Stimulated activated naive CD8-positive, alpha-beta T cell treated with anti-CD3 and anti-CD28 coated beads, Interleukin-15, Interleukin-2, amounts not matched to agents 100 U/mL and 50 U/mL, for 24 hours (primary cell): ENCODE results near the gene ZNF19.

ENCODE experiments used
- ATAC-seq: fragments of 150-1000 bp; cut with Tn5 transposase; one replicate; pipeline ENCODE4 v1.10.0; 2021
- DNase-seq: peaks from one replicate; pipeline ENCODE4 v3.0.0; 2021

The ZNF19 gene

GRCh38 chr16:71490361-71490760 is 1.2 kb upstream of the ZNF19 start:
- DNase-seq (no peak), ATAC-seq (no peak)

DNA sequence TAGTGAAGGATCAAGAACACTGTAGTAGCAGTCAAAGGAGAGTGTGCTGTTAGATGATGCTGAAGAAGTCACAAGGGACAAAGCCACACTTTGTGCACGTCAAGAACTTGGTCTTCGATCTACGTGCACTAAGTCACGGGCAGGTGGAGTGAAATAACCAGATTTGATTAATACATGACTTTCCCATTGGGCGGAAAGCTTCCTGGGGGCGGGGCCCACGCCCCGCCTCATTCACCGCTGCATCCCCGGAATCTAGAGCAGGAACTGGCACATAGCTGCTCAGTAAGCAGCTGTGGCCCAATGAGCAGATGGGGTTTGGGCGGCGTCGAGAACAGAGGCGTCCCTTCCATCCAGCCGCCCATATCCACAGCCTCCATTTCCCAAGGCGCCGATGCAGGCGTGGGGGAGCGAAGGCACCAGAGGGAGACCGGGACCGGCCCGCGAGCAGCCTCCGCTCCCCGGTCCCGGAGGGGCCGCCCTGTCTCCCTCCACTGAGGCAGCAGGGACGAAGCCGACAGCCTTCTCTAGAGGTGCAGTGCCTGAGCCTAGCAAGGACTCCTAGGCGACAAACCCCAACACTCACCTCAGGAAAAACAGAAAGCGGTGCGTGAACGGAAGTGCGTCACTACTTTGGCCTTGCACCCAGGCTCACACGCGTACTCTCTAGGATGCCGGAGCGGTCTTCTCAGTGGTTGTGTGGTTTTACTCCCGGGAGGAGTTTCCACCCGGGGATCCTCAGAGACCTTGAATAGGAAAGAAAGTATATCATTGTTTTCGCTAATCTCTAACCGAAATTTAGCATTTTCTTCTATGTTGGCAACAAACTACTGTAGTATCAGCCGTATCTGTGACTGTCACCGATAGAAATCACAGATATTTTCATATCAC is 4.9 kb downstream of the ZNF19 start:
- peak; percentile 84 for DNase-seq
- ATAC-seq = peak; percentile 91

DNA sequence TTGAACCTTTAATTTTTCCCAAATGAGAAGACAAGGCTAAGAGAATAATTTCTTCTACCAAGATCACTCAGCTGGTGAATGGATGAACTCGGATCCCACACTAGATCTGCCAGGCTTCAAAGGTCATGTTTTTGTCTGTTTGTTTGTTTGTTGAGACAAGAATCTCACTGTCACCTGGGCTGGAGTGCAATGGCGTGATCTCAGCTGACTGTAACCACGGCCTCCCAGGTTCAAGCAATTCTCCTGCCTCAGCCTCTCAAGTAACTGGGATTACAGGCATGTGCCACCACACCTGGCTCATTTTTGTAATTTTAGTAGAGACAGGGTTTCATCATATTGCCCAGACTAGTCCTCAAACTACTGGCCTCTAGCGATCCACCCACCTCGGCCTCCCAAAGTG is 6.6 kb downstream of the ZNF19 start:
- no peak for ATAC-seq

GRCh38 chr16:71480956-71481355 is 8.2 kb downstream of the ZNF19 start:
- ATAC-seq = no peak
- no peak for DNase-seq

More for the DNA sequence above, 6.6 kb downstream of the ZNF19 start:
- DNase-seq = no peak

DNA sequence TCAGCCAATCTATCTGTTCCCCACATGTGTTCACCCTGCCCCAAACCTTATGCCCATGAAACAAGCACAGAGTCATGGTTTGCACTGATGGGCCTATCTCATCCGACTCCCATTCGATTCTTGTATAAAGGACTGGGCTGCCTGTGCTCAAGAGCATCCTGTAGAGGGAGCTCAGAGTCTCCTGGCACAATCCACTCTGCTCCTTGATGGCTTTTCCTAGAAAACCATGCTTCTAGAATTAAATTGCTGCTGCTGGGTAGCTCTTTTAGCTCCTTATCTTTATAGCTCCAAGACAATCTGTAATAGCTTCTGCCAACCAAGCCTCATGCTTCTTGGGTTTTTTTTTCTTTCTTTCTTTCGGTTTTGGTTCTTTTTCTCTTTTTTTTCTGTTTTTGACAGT is 9.7 kb downstream of the ZNF19 start:
- DNase-seq = no peak
- ATAC-seq = no peak

DNA sequence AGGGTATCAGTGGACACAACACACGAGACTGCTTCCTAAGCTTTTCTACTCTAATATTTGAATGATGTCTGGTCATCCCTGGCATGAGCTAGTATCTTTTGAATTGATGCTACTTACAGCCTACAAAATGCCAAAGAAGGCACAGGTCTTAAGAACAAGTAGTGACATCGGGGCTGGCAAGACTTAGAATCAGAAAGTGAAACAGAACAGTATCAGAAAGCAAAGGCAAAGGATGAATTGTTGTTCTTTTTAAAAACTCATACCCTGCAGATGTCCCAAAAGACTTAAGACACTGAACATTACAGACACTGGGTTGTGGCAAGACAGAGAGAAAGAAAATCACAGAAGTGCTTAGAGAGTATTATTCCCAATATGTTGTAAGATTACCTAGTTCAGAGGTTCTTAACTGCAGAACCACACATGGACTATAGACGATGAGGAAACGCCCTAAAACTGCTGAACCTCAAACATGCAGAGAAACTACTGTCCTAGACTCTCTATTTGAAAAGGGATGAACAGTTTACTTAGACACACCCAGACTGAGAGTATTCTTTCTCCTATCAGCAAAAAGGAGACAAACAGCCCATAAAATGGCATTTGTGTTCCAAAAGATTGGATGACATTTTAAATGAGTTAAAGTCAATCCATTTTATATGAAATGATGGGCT is 12.5 kb downstream of the ZNF19 start:
- no peak for ATAC-seq

DNA sequence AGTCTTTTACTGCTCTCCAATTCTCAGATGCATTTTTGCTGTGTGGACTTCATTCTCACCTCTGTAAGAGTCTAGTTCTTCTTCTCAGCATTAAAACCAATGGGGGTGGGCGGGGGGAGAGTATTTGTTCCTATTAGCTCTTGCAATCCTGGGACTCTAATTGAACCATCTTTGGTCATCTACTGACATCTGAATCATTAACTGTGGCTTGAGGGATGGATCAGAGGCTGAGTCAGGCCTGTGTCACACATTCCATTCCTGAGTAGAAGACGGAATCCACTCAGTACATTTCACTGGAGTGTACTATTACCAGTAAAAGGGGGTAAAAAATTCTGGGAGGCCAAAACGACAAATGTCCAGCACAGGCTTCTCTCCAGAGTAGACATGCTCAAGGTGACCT is 14.3 kb downstream of the ZNF19 start:
- ATAC-seq (no peak), DNase-seq (no peak)

More for the DNA sequence above, 12.5 kb downstream of the ZNF19 start:
- no peak for DNase-seq

DNA sequence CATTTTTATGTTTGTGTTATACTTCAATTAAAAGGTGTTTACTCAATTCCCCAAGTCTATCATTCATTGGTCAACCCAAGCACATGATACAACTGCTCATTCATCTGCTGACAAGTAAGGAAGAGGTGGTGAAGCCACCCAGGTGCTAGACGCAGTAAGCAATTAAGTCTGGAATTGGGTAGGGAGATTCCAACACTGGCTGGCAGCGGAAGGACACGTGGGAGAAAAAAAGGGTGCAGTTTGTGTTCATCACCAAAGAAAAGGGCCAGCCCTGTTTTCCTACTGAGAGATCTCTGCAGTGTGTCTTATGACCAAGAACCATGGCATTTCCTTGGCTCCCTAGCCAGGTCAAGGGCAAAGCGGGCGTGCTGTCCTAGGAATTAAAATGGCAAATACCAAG is 15.2 kb downstream of the ZNF19 start:
- no peak for ATAC-seq
- DNase-seq = no peak

DNA sequence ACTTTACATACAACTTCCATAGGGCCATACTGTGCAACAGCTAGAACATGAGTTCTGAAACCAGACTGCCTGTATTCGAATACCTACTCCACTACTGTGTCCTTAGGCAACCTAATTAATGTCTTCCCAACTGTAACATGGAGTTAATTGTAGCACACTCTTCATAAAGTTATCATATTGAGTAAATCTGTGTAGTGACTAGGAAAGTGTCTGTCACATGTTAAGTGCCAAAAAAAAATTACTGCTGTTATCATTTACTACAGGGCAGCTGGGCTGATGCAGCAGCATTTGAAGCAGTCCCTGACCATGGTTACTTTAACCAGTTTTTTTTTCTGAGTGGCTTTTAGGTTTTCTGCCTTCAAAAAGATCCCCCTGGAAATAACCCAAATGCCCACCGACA is 16.2 kb downstream of the ZNF19 start:
- no peak for ATAC-seq
- DNase-seq = no peak

GRCh38 chr16:71472051-71472450 is 17.1 kb downstream of the ZNF19 start:
- DNase-seq (no peak), ATAC-seq (no peak)

- DNase-seq = peak; percentile 37
- ATAC-seq = no peak
Observed at GRCh38 chr16:71467810-71468209, 21.3 kb downstream of the ZNF19 start.

DNA sequence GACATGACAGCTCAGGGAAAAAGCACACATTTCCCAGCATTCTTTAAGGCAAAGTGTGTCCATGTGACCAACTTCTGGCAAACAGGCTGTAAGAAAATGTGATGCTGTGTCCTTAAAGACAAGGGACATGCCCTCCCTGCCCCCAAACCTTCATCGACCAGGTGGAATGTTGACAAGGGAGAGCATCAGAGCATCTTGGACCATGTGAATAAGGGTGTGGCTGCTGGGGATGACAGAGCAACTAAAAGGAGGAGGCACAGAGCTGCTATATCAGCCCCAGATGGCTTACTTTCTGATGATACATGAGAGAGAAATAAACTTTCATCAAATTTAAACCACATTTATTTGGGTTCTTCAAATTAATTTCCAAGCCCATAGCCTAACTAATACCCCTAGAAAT is 24.9 kb downstream of the ZNF19 start:
- no peak for ATAC-seq
- no peak for DNase-seq

GRCh38 chr16:71461686-71462648 is 27.2 kb downstream of the ZNF19 start, which contains the start of gene ZNF23:
Gene ZNF23 (minus strand): TSS chr16:71462247. CDS start chr16:71456796, 5,451 bp downstream.
- DNase-seq (peak; percentile 86), ATAC-seq (peak; percentile 100)

- no peak for DNase-seq
Observed at GRCh38 chr16:71460941-71461340, 28.2 kb downstream of the ZNF19 start.

GRCh38 chr16:71460236-71460635 is 28.9 kb downstream of the ZNF19 start:
- DNase-seq (no peak), ATAC-seq (no peak)

More at GRCh38 chr16:71460941-71461340, 28.2 kb downstream of the ZNF19 start:
- no peak for ATAC-seq

DNA sequence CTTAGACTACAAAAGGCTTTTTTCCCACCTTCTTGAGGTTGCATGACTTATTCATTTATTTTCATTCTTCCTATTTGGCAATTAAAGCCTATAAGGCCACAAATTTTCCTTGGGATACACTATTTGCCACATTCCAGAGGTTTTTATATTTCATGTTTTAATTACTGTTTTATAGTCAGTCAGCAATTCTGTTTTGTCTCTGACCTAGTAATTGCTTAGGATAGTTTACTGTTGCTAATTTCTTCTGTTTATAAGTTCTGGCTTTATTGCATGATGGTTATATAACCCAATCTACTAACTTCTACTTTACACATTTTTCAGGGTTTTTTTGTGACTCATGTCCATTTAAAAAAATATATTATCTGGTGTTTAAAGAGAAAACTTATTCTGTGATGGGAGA is 29.6 kb downstream of the ZNF19 start:
- no peak for DNase-seq
- ATAC-seq = no peak

DNA sequence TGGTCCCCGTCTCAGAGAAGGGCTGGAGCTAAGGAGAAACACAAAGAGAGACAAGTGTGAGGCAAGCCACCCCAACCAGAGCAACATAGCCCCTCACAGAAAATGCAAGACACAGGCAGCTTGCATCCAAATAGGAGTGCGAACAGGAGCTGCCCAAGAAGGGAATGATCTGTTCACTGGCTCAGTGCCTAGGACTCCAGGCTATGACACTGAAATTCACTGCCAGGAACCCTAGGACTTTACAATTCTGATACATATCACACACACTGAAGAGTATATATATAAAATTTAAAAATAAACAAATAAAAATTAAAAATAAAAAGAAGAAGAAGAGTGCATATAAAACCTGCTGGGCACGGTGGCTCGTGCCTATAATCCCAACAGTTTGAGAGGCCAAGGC is 32.3 kb downstream of the ZNF19 start:
- DNase-seq (no peak), ATAC-seq (no peak)

DNA sequence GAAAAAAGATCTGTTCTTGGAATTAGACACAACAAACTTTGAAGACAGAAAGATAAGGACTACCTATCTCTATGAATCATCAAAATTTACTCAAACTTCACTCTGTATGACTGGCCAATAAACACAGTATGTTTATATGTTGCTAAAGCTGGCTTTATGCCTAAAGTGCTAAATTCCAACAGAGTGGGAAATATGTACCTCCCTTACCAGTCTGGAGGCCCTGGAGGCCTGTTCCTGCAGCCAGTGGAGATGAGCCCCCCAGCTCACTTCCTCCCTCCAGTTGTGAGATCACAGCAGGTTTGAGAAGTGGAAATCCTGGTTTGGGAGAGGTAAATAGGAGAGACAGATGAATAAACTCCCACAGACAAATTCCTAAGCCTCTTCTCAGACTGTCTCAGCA is 36.1 kb downstream of the ZNF19 start:
- DNase-seq (no peak), ATAC-seq (no peak)

GRCh38 chr16:71449020-71449419 is 40.1 kb downstream of the ZNF19 start:
- no peak for DNase-seq
- ATAC-seq = no peak

DNA sequence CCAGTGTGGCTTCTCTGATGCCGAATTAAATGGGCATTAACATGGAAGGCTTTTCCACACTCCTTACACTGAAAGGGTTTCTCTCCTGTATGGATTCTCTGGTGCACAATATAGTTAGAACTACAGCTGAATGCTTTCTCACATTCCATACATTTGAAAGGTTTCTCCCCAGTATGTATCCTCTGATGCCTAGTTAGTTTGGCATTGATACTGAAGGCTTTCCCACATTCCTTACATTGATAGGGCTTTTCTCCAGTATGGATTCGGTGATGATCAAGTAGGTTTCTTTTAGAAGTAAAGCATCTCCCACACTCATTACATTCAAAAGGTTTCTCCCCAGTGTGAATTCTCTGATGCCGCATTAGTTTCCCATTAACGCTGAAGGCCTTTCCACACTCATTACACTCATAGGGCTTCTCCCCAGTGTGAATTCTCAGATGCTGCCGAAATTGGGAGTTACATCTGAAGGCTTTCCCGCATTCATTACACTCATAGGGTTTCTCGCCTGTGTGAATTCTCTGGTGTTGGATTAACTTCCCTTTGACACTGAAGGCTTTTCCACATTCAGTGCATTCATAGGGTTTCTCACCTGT is 40.8 kb downstream of the ZNF19 start:
- no peak for ATAC-seq
- no peak for DNase-seq

- ATAC-seq = no peak
- no peak for DNase-seq
Observed at GRCh38 chr16:71443714-71444113, 45.4 kb downstream of the ZNF19 start.

DNA sequence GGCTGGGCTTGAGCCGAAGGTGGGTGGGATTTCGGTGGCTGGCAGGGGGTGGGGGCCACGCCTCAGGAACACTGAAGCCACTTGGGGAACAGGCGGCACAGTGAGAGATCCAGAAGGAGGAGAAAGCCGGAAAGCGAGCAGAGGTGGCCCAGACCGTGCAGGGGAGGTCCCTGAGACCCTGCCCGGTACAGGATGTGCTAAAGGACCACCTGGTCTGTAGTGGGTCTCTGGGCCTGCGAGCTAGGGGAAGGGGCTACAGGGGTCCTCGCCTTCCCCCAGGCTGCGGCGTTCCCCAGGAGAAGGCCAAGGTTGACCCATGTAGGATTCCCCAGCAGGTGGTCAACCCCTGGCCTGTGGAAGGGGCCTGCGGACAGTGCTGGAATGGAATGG is 47.1 kb downstream of the ZNF19 start, which contains the start of gene TLE7:
TLE7 (minus strand) TSS at position 4 of the 390 bp plus-strand sequence. CDS start 8,730 bp downstream, outside the sequence.
- ATAC-seq (no peak), DNase-seq (no peak)
